ENCODE data around the gene LIMA1. TPM values are rescaled to one million over a fixed set of nuclear protein-coding genes. Genes with fewer than 3 reads are reported as not detected.
"Not testable (repeated sequence)": the region's sequence is repeated elsewhere in the genome, so short reads cannot be mapped to it uniquely, and the experiment has no call there.

Gene LIMA1
- total RNA-seq (10 to 100 TPM; 11.5 to 14.9 TPM), polyA plus RNA-seq (10 to 100 TPM in 1 of 2 donors, 1 to 10 TPM in 1; 4.9 to 12.6 TPM)

DNA sequence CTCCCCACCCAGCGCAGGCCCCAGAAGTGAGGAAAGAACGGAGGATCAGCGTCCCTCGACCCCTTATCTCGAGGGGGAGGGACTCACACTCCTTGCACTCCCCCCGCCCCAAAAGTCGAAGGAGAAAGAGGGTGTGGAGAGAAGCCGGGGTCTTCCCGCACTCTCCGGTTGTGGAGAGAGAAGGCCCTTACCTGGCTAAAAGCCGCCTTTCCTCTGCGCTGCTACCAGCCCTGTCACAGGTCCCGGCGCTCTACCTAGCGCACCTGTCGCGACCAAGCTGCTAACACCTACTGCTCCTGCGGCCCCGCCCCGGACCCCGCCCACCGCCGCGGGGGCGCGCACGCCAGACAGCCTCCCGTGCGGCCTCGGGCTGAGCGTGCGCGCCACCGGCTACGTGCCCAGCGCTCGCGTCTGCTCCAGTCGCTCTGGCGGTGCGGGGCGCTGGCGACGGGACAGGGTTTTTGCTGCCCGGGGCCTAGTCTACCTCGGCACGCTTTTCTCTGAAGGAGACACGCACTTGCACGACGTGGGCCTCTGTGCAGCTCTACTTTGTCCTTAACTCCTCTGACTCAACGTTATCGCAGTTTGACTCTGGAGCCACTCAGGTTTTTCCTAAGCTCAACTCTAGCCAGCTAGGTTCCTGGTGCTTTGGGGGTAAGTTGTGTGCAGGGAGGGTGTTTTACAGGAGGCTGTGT, at the start of gene LIMA1:
Gene LIMA1 (minus strand): TSS at position 292 of the 695 bp plus-strand sequence. CDS start 34,769 bp downstream, outside the sequence.
- Histone ChIP-seq H3K36me3 (ENCODE audit: insufficient read depth, low read length) (no peaks in the 10 kb centered on the region), H3K27ac (ENCODE audit: low read depth, low read length) (peak within 1 kb of the TSS; percentile 70), H3K4me3 (ENCODE audit: low read length in 2 of 2) (peak within 1 kb of the TSS; percentile 58 to 61), H3K9me3 (ENCODE audit: control insufficient read depth in 1 of 2, low read length in 2 of 2) (no peaks in the 10 kb centered on the region), H3K27me3 (ENCODE audit: insufficient read depth, low read length) (no peaks in the 10 kb centered on the region), H3K4me1 (ENCODE audit: insufficient read depth, low read length) (peaks cover 17% of the 10 kb centered on the region)
- Mint-ChIP-seq H3K27ac (peak within 1 kb of the TSS; percentile 38 to 95 (median 87)), H3K9me3 (no peaks in the 10 kb centered on the region), H3K36me3 (no peaks in the 10 kb centered on the region), H3K4me3 (peak within 1 kb of the TSS; percentile 91 to 96 (median 92)), H3K27me3 (no peaks in the 10 kb centered on the region), H3K4me1 (peaks cover 9 to 18% (median 14%) of the 10 kb centered on the region in 4 donors)
- DNase-seq: peak; percentile 91 to 93 (median 91)
- intact Hi-C loops (cut with micrococcal nuclease): loop anchor here (1.0 to 5.0 kb wide), 5 partner anchors 63 to 1669 kb away; partner anchors contain the start of genes ACVR1B and LARP4
- ChIA-PET CTCF (ENCODE audit: partially characterized antibody) (interaction anchor here (0.6 to 3.5 kb wide), 13 partner anchors 10 to 1058 kb away, joined by 3 to 19 read pairs (median 4); partner anchors contain the start of genes COX14, SMARCD1 and TMBIM6), POLR2A (ENCODE audit: partially characterized antibody) (interaction anchor here (0.7 to 2.7 kb wide), 15 partner anchors 8 to 1095 kb away, joined by 3 to 25 read pairs (median 4); partner anchors contain the start of genes CERS5, COX14 and SMARCD1)

DNA sequence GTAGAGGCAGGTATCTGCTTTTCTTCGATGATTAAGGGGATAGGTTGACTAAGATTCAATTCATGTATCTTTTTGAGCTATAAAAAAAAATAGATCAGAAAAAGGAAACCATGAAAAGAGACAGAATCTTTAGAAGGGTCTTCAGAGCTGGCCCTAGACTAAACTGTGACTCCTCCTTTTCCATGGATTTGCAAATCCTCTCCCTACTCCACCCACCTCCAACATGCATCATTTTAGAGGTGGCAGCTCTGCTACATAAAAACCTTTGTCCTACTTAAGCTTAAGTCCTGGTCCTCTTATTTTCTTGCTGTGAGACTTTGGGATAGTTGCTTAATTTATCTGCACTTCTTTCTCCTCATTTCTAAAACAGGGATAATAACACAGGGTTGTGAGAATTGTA, 48.4 kb upstream of the LIMA1 start:
- Histone ChIP-seq H3K27ac (ENCODE audit: low read depth, low read length) (no peak overlapping the region), H3K4me3 (ENCODE audit: low read length in 2 of 2) (no peak overlapping the region), H3K27me3 (ENCODE audit: insufficient read depth, low read length) (no peaks in the 10 kb centered on the region), H3K9me3 (ENCODE audit: control insufficient read depth in 1 of 2, low read length in 2 of 2) (no peaks in the 10 kb centered on the region), H3K36me3 (ENCODE audit: insufficient read depth, low read length) (no peaks in the 10 kb centered on the region), H3K4me1 (ENCODE audit: insufficient read depth, low read length) (no peaks in the 10 kb centered on the region)
- Mint-ChIP-seq H3K36me3 (no peaks in the 10 kb centered on the region), H3K27ac (no peak overlapping the region), H3K4me1 (no peaks in the 10 kb centered on the region), H3K9me3 (no peaks in the 10 kb centered on the region), H3K27me3 (no peaks in the 10 kb centered on the region), H3K4me3 (no peak overlapping the region)
- intact Hi-C loops (cut with micrococcal nuclease): no loop called here
- DNase-seq: no peak
- ChIA-PET CTCF (ENCODE audit: partially characterized antibody) (interaction anchor here (0.9 kb wide), 1 partner anchor 261 kb away, joined by 4 read pairs; no protein-coding TSS in a partner anchor), POLR2A (ENCODE audit: partially characterized antibody) (no interaction called here)

DNA sequence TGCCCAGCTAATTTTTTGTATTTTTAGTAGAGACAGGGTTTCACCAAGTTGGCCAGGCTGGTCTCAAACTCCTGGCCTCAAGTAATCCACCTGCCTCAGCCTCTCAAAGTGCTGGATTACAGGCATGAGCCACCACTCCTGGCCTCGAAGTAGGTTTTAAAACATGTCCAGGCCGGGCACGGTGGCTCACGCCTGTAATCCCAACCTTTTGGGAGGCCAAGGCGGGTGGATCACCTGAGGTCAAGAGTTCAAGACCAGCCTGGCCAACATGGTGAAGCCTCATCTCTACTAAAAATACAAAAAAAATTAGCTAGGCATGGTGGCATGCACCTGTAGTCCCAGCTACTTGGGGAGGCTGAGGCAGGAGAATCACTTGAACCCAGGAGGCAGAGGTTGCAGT, 45.3 kb upstream of the LIMA1 start:
- H3K27ac ChIP-seq (ENCODE audit: low read depth, low read length); intact Hi-C loops (cut with micrococcal nuclease); H3K27me3 ChIP-seq (ENCODE audit: insufficient read depth, low read length); H3K36me3 Mint-ChIP-seq; H3K4me3 Mint-ChIP-seq; DNase-seq; H3K9me3 Mint-ChIP-seq; H3K4me1 ChIP-seq (ENCODE audit: insufficient read depth, low read length); POLR2A ChIA-PET (ENCODE audit: partially characterized antibody); H3K36me3 ChIP-seq (ENCODE audit: insufficient read depth, low read length); H3K4me1 Mint-ChIP-seq; H3K9me3 ChIP-seq (ENCODE audit: control insufficient read depth in 1 of 2, low read length in 2 of 2); H3K4me3 ChIP-seq (ENCODE audit: low read length in 2 of 2); H3K27ac Mint-ChIP-seq; H3K27me3 Mint-ChIP-seq: not testable (repeated sequence)
- CTCF ChIA-PET (ENCODE audit: partially characterized antibody): interaction anchor here (1.2 kb wide), 1 partner anchor 13 kb away, joined by 4 read pairs; no protein-coding TSS in a partner anchor

DNA sequence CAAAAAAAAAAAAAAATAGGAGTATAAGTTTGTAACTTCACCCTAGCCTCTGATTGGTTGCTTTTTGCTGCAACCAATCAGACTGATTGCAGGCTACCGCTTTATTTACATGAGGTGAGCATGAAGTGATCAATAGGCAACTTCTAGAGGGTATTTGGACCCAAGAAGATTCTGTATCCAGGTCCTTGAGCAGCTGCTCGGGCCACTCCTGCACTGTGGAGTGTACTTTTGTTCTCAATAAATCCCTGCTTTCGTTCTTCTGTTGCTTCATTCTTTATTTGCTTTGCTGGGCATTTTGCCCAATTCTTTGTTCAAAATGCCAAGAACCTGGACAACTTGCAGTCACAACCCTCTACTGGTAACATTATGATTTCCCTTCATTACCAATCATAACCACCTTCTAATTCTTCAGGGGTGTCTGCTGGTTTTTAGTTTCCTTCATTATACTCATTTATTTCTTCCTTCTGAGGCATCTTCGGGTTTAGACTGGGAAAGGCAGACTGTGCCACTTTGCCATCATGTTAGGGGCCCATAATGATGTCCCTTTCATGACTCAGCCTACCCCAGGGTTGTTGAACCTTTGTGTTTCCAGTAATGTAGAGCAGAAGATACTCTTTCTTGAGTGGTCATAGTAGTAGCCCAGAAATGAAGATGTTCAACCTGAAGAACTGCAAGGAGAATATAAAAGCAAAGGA, 43.4 kb upstream of the LIMA1 start:
- H3K27ac ChIP-seq (ENCODE audit: low read depth, low read length): no peak overlapping the region
- Mint-ChIP-seq H3K4me3 (no peak overlapping the region), H3K4me1 (no peaks in the 10 kb centered on the region), H3K27ac (no peak overlapping the region), H3K36me3 (no peaks in the 10 kb centered on the region), H3K9me3 (no peaks in the 10 kb centered on the region), H3K27me3 (no peaks in the 10 kb centered on the region)
- H3K4me3 ChIP-seq (ENCODE audit: low read length in 2 of 2): no peak overlapping the region
- intact Hi-C loops (cut with micrococcal nuclease): no loop called here
- H3K4me1 ChIP-seq (ENCODE audit: insufficient read depth, low read length): no peaks in the 10 kb centered on the region
- CTCF ChIA-PET (ENCODE audit: partially characterized antibody): no interaction called here
- POLR2A ChIA-PET (ENCODE audit: partially characterized antibody): no interaction called here
- H3K36me3 ChIP-seq (ENCODE audit: insufficient read depth, low read length): no peaks in the 10 kb centered on the region
- no peaks in the 10 kb centered on the region for H3K27me3 ChIP-seq (ENCODE audit: insufficient read depth, low read length)
- no peak for DNase-seq
- H3K9me3 ChIP-seq (ENCODE audit: control insufficient read depth in 1 of 2, low read length in 2 of 2): no peaks in the 10 kb centered on the region

DNA sequence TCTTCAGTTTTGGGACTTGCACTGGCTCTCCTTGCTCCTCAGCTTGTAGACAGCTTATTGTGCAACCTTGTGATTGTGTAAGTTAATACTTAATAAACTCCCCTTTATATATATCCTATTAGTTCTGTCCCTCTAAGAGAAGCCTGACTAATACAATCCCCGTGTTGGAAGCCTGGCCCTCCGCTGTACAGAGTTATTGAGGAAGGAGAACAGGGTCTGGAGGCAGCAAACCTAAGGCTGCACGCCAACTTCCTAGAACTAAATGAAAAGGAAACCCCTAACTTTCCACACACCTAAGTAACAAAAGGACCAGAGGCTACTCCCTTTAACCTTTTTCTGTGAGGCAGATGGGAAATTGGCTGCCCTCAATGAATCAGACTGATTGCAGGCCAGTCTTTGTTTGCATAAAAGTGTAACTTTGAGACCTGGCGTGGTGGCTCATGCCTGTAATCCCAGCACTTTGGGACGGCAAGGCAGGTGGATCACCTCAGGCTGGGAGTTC, 42.6 kb upstream of the LIMA1 start:
- ChIA-PET POLR2A (ENCODE audit: partially characterized antibody) (no interaction called here), CTCF (ENCODE audit: partially characterized antibody) (no interaction called here)
- Mint-ChIP-seq H3K27me3 (no peaks in the 10 kb centered on the region), H3K27ac (no peak overlapping the region), H3K4me1 (no peaks in the 10 kb centered on the region), H3K4me3 (no peak overlapping the region), H3K36me3 (no peaks in the 10 kb centered on the region), H3K9me3 (no peaks in the 10 kb centered on the region)
- Histone ChIP-seq H3K9me3 (ENCODE audit: control insufficient read depth in 1 of 2, low read length in 2 of 2) (no peaks in the 10 kb centered on the region), H3K27me3 (ENCODE audit: insufficient read depth, low read length) (no peaks in the 10 kb centered on the region), H3K4me1 (ENCODE audit: insufficient read depth, low read length) (no peaks in the 10 kb centered on the region), H3K36me3 (ENCODE audit: insufficient read depth, low read length) (no peaks in the 10 kb centered on the region), H3K27ac (ENCODE audit: low read depth, low read length) (no peak overlapping the region), H3K4me3 (ENCODE audit: low read length in 2 of 2) (no peak overlapping the region)
- intact Hi-C loops (cut with micrococcal nuclease): no loop called here
- DNase-seq: no peak

DNA sequence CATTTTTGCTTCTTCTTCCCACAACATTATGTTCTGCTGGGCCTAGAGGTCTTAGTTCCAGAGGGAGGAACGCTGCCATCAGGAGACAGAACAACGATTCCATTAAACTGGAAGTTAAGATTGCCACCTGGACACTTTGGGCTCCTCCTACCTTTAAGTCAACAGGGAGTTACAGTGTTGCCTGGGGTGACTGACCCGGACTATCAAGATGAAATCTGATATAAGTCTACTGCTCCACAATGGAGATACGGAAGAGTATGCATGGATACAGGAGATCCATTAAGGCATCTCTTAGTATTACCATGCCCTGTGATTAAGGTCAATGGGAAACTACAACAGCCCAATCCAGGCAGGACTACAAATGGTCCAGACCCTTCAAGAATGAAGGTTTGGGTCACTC, 41.5 kb upstream of the LIMA1 start:
- DNase-seq; POLR2A ChIA-PET (ENCODE audit: partially characterized antibody); H3K27me3 Mint-ChIP-seq; H3K4me3 Mint-ChIP-seq; H3K27ac Mint-ChIP-seq; H3K9me3 ChIP-seq (ENCODE audit: control insufficient read depth in 1 of 2, low read length in 2 of 2); H3K9me3 Mint-ChIP-seq; H3K4me1 Mint-ChIP-seq; intact Hi-C loops (cut with micrococcal nuclease); H3K36me3 Mint-ChIP-seq; H3K4me3 ChIP-seq (ENCODE audit: low read length in 2 of 2); H3K4me1 ChIP-seq (ENCODE audit: insufficient read depth, low read length); H3K27me3 ChIP-seq (ENCODE audit: insufficient read depth, low read length); H3K36me3 ChIP-seq (ENCODE audit: insufficient read depth, low read length); H3K27ac ChIP-seq (ENCODE audit: low read depth, low read length): not testable (repeated sequence)
- CTCF ChIA-PET (ENCODE audit: partially characterized antibody): interaction anchor here (0.6 kb wide), 1 partner anchor 52 kb away, joined by 3 read pairs; no protein-coding TSS in a partner anchor

DNA sequence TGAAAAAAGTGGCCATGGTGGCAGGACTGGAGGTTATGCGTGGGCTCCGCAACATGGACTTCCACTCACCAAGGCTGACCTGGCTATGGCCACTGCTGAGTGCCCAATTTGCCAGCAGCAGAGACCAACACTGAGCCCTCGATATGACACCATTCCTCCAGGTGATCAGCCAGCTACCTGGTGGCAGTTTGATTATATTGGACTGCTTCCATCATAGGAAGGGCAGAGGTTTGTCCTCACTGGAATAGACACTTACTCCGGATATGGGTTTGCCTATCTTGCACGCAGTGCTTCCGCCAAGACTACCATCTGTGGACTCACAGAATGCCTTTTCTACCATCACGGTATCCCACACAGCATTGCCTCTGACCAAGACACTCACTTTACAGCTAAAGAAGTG, 40.8 kb upstream of the LIMA1 start:
- H3K9me3 Mint-ChIP-seq; H3K4me1 ChIP-seq (ENCODE audit: insufficient read depth, low read length); DNase-seq; CTCF ChIA-PET (ENCODE audit: partially characterized antibody); H3K36me3 ChIP-seq (ENCODE audit: insufficient read depth, low read length); H3K4me3 Mint-ChIP-seq; intact Hi-C loops (cut with micrococcal nuclease); H3K9me3 ChIP-seq (ENCODE audit: control insufficient read depth in 1 of 2, low read length in 2 of 2); H3K27ac Mint-ChIP-seq; H3K4me3 ChIP-seq (ENCODE audit: low read length in 2 of 2); POLR2A ChIA-PET (ENCODE audit: partially characterized antibody); H3K27ac ChIP-seq (ENCODE audit: low read depth, low read length); H3K27me3 ChIP-seq (ENCODE audit: insufficient read depth, low read length); H3K36me3 Mint-ChIP-seq; H3K4me1 Mint-ChIP-seq; H3K27me3 Mint-ChIP-seq: not testable (repeated sequence)
